ENCODE results near the gene RALGAPB.

- TF ChIP-seq CTCF (IDR thresholded peaks at IDR 0.05) (no peak), POLR2A (IDR thresholded peaks at IDR 0.05) (no peak), POLR2AphosphoS5 (IDR thresholded peaks at IDR 0.05) (no peak)
Observed at GRCh38 chr20:38584099-38584763, 111.6 kb downstream of the RALGAPB start.
